Measurements from ENCODE around the gene SP6. TPM values are rescaled to one million over a fixed set of nuclear protein-coding genes. Genes with fewer than 3 reads are reported as not detected.
A peak's percentile ranks its signal among the peaks of the same experiment; 100 is the strongest.

Gene SP6
- total RNA-seq, 1 donor = under 0.01 TPM

GRCh38 chr17:47844814-47845715 is 5.9 kb downstream of the SP6 start:
- H2AFZ ChIP-seq (ENCODE audit: low read length) = no peak overlapping the region
- peaks cover 35% of the 10 kb centered on the region for H3K4me1 ChIP-seq (ENCODE audit: insufficient read depth, low read length)
- TF ChIP-seq CTCF (IDR thresholded peaks at IDR 0.05; ENCODE audit: extremely low read depth, low read depth, low read length) = peak; percentile 55
- peaks cover 40% of the 10 kb centered on the region for H3K27me3 ChIP-seq (ENCODE audit: insufficient read depth, low read length)
- H3K27ac ChIP-seq (ENCODE audit: low read depth, low read length) = peak overlapping the region; percentile 31
- peak; percentile 94 for DNase-seq (ENCODE audit: insufficient read length, low spot score, missing footprints)
- no peaks in the 10 kb centered on the region for H3K36me3 ChIP-seq (ENCODE audit: insufficient read depth, low read length)
- H3K4me3 ChIP-seq (ENCODE audit: insufficient read depth, low read length) = no peak overlapping the region
- H3K4me2 ChIP-seq (ENCODE audit: insufficient read depth, low read length) = peak overlapping the region; percentile 41
- H3K9me3 ChIP-seq (ENCODE audit: low read depth, low read length) = no peaks in the 10 kb centered on the region
- H4K20me1 ChIP-seq (ENCODE audit: insufficient read depth, low read length) = no peaks in the 10 kb centered on the region
- H3K79me2 ChIP-seq (ENCODE audit: insufficient read depth, low read length) = peaks cover 11% of the 10 kb centered on the region

GRCh38 chr17:47844227-47844626 is 6.7 kb downstream of the SP6 start:
- H3K27me3 ChIP-seq (ENCODE audit: insufficient read depth, low read length) = peaks cover 36% of the 10 kb centered on the region
- peaks cover 39% of the 10 kb centered on the region for H3K4me1 ChIP-seq (ENCODE audit: insufficient read depth, low read length)
- DNase-seq (ENCODE audit: insufficient read length, low spot score, missing footprints) = peak; percentile 90
- TF ChIP-seq CTCF (IDR thresholded peaks at IDR 0.05; ENCODE audit: extremely low read depth, low read depth, low read length) = no peak
- H3K4me2 ChIP-seq (ENCODE audit: insufficient read depth, low read length) = peak overlapping the region; percentile 41
- no peaks in the 10 kb centered on the region for H3K9me3 ChIP-seq (ENCODE audit: low read depth, low read length)
- no peaks in the 10 kb centered on the region for H3K36me3 ChIP-seq (ENCODE audit: insufficient read depth, low read length)
- H3K79me2 ChIP-seq (ENCODE audit: insufficient read depth, low read length) = peaks cover 19% of the 10 kb centered on the region
- peak overlapping the region; percentile 31 for H3K27ac ChIP-seq (ENCODE audit: low read depth, low read length)
- H2AFZ ChIP-seq (ENCODE audit: low read length) = no peak overlapping the region
- H4K20me1 ChIP-seq (ENCODE audit: insufficient read depth, low read length) = no peaks in the 10 kb centered on the region
- no peak overlapping the region for H3K4me3 ChIP-seq (ENCODE audit: insufficient read depth, low read length)

- no peak overlapping the region for H2AFZ ChIP-seq (ENCODE audit: low read length)
- no peak for TF ChIP-seq CTCF (IDR thresholded peaks at IDR 0.05; ENCODE audit: extremely low read depth, low read depth, low read length)
- peaks cover 4% of the 10 kb centered on the region for H3K36me3 ChIP-seq (ENCODE audit: insufficient read depth, low read length)
- peaks cover 42% of the 10 kb centered on the region for H3K4me1 ChIP-seq (ENCODE audit: insufficient read depth, low read length)
- H3K4me2 ChIP-seq (ENCODE audit: insufficient read depth, low read length) = no peak overlapping the region
- peaks cover 26% of the 10 kb centered on the region for H3K79me2 ChIP-seq (ENCODE audit: insufficient read depth, low read length)
- no peak for DNase-seq (ENCODE audit: insufficient read length, low spot score, missing footprints)
- H3K27me3 ChIP-seq (ENCODE audit: insufficient read depth, low read length) = peaks cover 29% of the 10 kb centered on the region
- peaks cover 3% of the 10 kb centered on the region for H4K20me1 ChIP-seq (ENCODE audit: insufficient read depth, low read length)
- H3K4me3 ChIP-seq (ENCODE audit: insufficient read depth, low read length) = no peak overlapping the region
- no peak overlapping the region for H3K27ac ChIP-seq (ENCODE audit: low read depth, low read length)
- H3K9me3 ChIP-seq (ENCODE audit: low read depth, low read length) = no peaks in the 10 kb centered on the region
These were observed 7.6 kb downstream of the SP6 start for GRCh38 chr17:47843391-47843730.

- Histone ChIP-seq H4K20me1 (ENCODE audit: insufficient read depth, low read length) (peaks cover 3% of the 10 kb centered on the region), H3K4me1 (ENCODE audit: insufficient read depth, low read length) (peaks cover 55% of the 10 kb centered on the region), H3K79me2 (ENCODE audit: insufficient read depth, low read length) (peaks cover 26% of the 10 kb centered on the region), H3K27me3 (ENCODE audit: insufficient read depth, low read length) (peaks cover 13% of the 10 kb centered on the region), H3K4me2 (ENCODE audit: insufficient read depth, low read length) (peak overlapping the region; percentile 79), H3K4me3 (ENCODE audit: insufficient read depth, low read length) (peak overlapping the region; percentile 79), H3K36me3 (ENCODE audit: insufficient read depth, low read length) (peaks cover 4% of the 10 kb centered on the region), H2AFZ (ENCODE audit: low read length) (peak overlapping the region; percentile 83), H3K9me3 (ENCODE audit: low read depth, low read length) (no peaks in the 10 kb centered on the region), H3K27ac (ENCODE audit: low read depth, low read length) (no peak overlapping the region)
- peak; percentile 11 for DNase-seq (ENCODE audit: insufficient read length, low spot score, missing footprints)
- TF ChIP-seq CTCF (IDR thresholded peaks at IDR 0.05; ENCODE audit: extremely low read depth, low read depth, low read length) = peak; percentile 5
These were observed 9.3 kb downstream of the SP6 start for GRCh38 chr17:47841488-47842291.

Data from osteoblast (primary cell).